Activated T-helper 1 cell treated with anti-CD3 and anti-CD28 coated beads, Interleukin-12 subunit alpha, Interleukin-12 subunit beta, Interleukin-2, Interleukin-4 antibody, amounts not matched to agents 30 ng/mL and 10 ng/mL and 1 ng/mL, durations not matched to agents 14 hours and 24 hours and 36 hours (primary cell): ENCODE results near the gene DYNC1LI2. TPM values are rescaled to one million over a fixed set of nuclear protein-coding genes. Genes with fewer than 3 reads are reported as not detected.

Experiments
- total RNA-seq: library from RNA; stranded (reverse); gene quantifications from 2 replicates; pipeline ENCODE4 v1.2.3, GENCODE V29; 2022

Gene DYNC1LI2
- total RNA-seq, 1 donor from 2014 or later = 55.7 TPM

Other genes with a start within 250 kb of the DYNC1LI2 start
- gene TK2, start 201.5 kb downstream of the DYNC1LI2 start, total RNA-seq = 7.3 and 8.4 TPM in 2 replicates
- gene CKLF, start 199.0 kb downstream of the DYNC1LI2 start, total RNA-seq = 153 and 159 TPM in 2 replicates
- gene CMTM1, start 185.2 kb downstream of the DYNC1LI2 start, total RNA-seq = 12.5 and 13.9 TPM in 2 replicates
- gene CMTM2, start 172.1 kb downstream of the DYNC1LI2 start, total RNA-seq = 0.80 and 1.2 TPM in 2 replicates
- gene CMTM3, start 146.9 kb downstream of the DYNC1LI2 start, total RNA-seq = 93.1 and 94.1 TPM in 2 replicates
- gene CMTM4, start 54.9 kb downstream of the DYNC1LI2 start, total RNA-seq = 3.3 and 3.9 TPM in 2 replicates
- gene TERB1, start 50.0 kb upstream of the DYNC1LI2 start, total RNA-seq = 0.29 TPM in 1 of 2 replicates, not detected in the other
- 114 and 120 TPM in 2 replicates for gene NAE1, start 79.4 kb upstream of the DYNC1LI2 start, total RNA-seq
- gene CA7, start 92.8 kb upstream of the DYNC1LI2 start, total RNA-seq = 0.13 and 0.39 TPM in 2 replicates
- gene PDP2, start 128.9 kb upstream of the DYNC1LI2 start, total RNA-seq = 43.3 and 52.2 TPM in 2 replicates
- gene CDH16, start 167.3 kb upstream of the DYNC1LI2 start, total RNA-seq = not detected in 2 replicates
- 0.83 and 0.93 TPM in 2 replicates for gene RRAD, start 173.9 kb upstream of the DYNC1LI2 start, total RNA-seq
- gene CIAO2B, start 182.8 kb upstream of the DYNC1LI2 start, total RNA-seq = 162 and 164 TPM in 2 replicates
- gene CES2, start 183.9 kb upstream of the DYNC1LI2 start, total RNA-seq = 34.3 and 36.6 TPM in 2 replicates
- 5.6 and 7.3 TPM in 2 replicates for gene CES3, start 209.7 kb upstream of the DYNC1LI2 start, total RNA-seq
- 33.2 and 34.2 TPM in 2 replicates for gene CES4A, start 237.0 kb upstream of the DYNC1LI2 start, total RNA-seq